HepG2 (cell line): ENCODE data around the gene SZRD1. TPM values are rescaled to one million over a fixed set of nuclear protein-coding genes. Genes with fewer than 3 reads are reported as not detected.
A peak's percentile ranks its signal among the peaks of the same experiment; 100 is the strongest.

Experiments
- AGO1 ChIP-seq: fragments of 200-400 bp; formaldehyde crosslinking; IDR thresholded peaks from 2 replicates; pipeline ENCODE4 v1.6.1; 2017; ENCODE audit warnings: mild to moderate bottlenecking, low read depth, low read length, moderate library complexity; ENCODE audit not compliant: poor library complexity, severe bottlenecking
- CENPT ChIP-seq: sonication (generic); formaldehyde crosslinking; IDR thresholded peaks from 2 replicates; pipeline ENCODE4 v1.8.0; 2022; ENCODE audit warnings: low read depth, mild to moderate bottlenecking, moderate library complexity, missing genetic modification reagents
- CENPX ChIP-seq: sonication (generic); formaldehyde crosslinking; IDR thresholded peaks from 2 replicates; pipeline ENCODE4 v1.9.0; 2021; ENCODE audit warnings: mild to moderate bottlenecking, missing genetic modification reagents, moderate library complexity
- ELK4 ChIP-seq: sonication (generic); formaldehyde crosslinking; IDR thresholded peaks from 2 replicates; pipeline ENCODE4 v1.9.0; 2021; ENCODE audit warnings: missing genetic modification reagents, borderline replicate concordance
- ETS1 ChIP-seq: sonication (generic); formaldehyde crosslinking; IDR thresholded peaks from 2 replicates; pipeline ENCODE4 v1.4.0; 2020; ENCODE audit warnings: missing genetic modification reagents
- FLYWCH1 ChIP-seq: sonication (generic); formaldehyde crosslinking; IDR thresholded peaks from 2 replicates; pipeline ENCODE4 v1.8.1; 2023; ENCODE audit warnings: mild to moderate bottlenecking, missing genetic modification reagents
- FOXO4 ChIP-seq: sonication (generic); formaldehyde crosslinking; conservative IDR thresholded peaks from 2 replicates; pipeline ENCODE4 v1.8.1; 2023; ENCODE audit warnings: missing genetic modification reagents
- KDM2A ChIP-seq: sonication (generic); formaldehyde crosslinking; IDR thresholded peaks from 2 replicates; pipeline ENCODE4 v1.4.0; 2020; ENCODE audit warnings: low read depth, missing genetic modification reagents, borderline replicate concordance
- KDM5B ChIP-seq: sonication (generic); formaldehyde crosslinking; IDR thresholded peaks from 2 replicates; pipeline ENCODE4 v1.4.0; 2020; ENCODE audit warnings: missing genetic modification reagents, mild to moderate bottlenecking, borderline replicate concordance
- KMT2A ChIP-seq: sonication (generic); formaldehyde crosslinking; IDR thresholded peaks from 2 replicates; pipeline ENCODE4 v1.4.0; 2020; ENCODE audit warnings: missing genetic modification reagents
- MED8 ChIP-seq: sonication (generic); formaldehyde crosslinking; IDR thresholded peaks from 2 replicates; pipeline ENCODE4 v1.8.1; 2023; ENCODE audit warnings: mild to moderate bottlenecking, missing genetic modification reagents; ENCODE audit not compliant: insufficient replicate concordance
- PPARG ChIP-seq: conservative IDR thresholded peaks from 2 replicates; pipeline ENCODE4 v1.6.1; 2016; ENCODE audit warnings: missing biosample characterization, missing genetic modification reagents
- RORA ChIP-seq: sonication (generic); formaldehyde crosslinking; IDR thresholded peaks from 2 replicates; pipeline ENCODE4 v1.5.0; 2020; ENCODE audit warnings: mild to moderate bottlenecking, missing genetic modification reagents, moderate library complexity
- SRSF9 ChIP-seq: fragments of 200-400 bp; formaldehyde crosslinking; IDR thresholded peaks from 2 replicates; pipeline ENCODE4 v1.6.1; 2018; ENCODE audit warnings: borderline replicate concordance, mild to moderate bottlenecking, low read depth, low read length; ENCODE audit not compliant: insufficient read depth, poor library complexity, severe bottlenecking
- ZBTB39 ChIP-seq: sonication (generic); formaldehyde crosslinking; IDR thresholded peaks from 2 replicates; pipeline ENCODE4 v1.5.0; 2020; ENCODE audit warnings: missing genetic modification reagents
- ZFP91 ChIP-seq: sonication (generic); formaldehyde crosslinking; IDR thresholded peaks from 2 replicates; pipeline ENCODE4 v1.9.0; 2022; ENCODE audit warnings: missing genetic modification reagents, mild to moderate bottlenecking, borderline replicate concordance
- ZFX ChIP-seq: sonication (generic); formaldehyde crosslinking; IDR thresholded peaks from 2 replicates; pipeline ENCODE4 v1.4.0; 2020; ENCODE audit warnings: mild to moderate bottlenecking, low read depth, missing genetic modification reagents, moderate library complexity
- ZNF3 ChIP-seq: IDR thresholded peaks from 2 replicates; pipeline ENCODE4 v1.7.0; 2017; ENCODE audit warnings: inconsistent platforms
- ZNF317 ChIP-seq: sonication (generic); formaldehyde crosslinking; IDR thresholded peaks from 2 replicates; pipeline ENCODE4 v1.5.0; 2020; ENCODE audit warnings: mild to moderate bottlenecking, missing genetic modification reagents
- ZNF343 ChIP-seq: sonication (generic); formaldehyde crosslinking; IDR thresholded peaks from 2 replicates; pipeline ENCODE4 v1.4.0; 2020; ENCODE audit warnings: mild to moderate bottlenecking, missing genetic modification reagents
- ZNF496 ChIP-seq: sonication (generic); formaldehyde crosslinking; IDR thresholded peaks from 2 replicates; pipeline ENCODE4 v1.8.1; 2023; ENCODE audit warnings: mild to moderate bottlenecking, moderate library complexity, missing genetic modification reagents; ENCODE audit not compliant: insufficient replicate concordance
- polyA plus RNA-seq, 8 experiments: library from polyadenylated mRNA; depleted of rRNA in 3 of 8; stranded (reverse) in 7 of 8; unstranded in 1 of 8; fragments of >200 nt; fragmentation: Illumina TruSeq in 4 of 8; extraction: Trizol in 4 of 8; gene quantifications; 2 replicates each; pipeline versions ENCODE4 v1.2.1 to v1.2.3, GENCODE V29; 2011 to 2016; ENCODE audit warnings: low read depth in 4 of 8, missing spikeins in 1 of 8, mixed read lengths in 1 of 8; ENCODE audit not compliant: insufficient read depth in 1 of 8
- total RNA-seq, 5 experiments: library from RNA; depleted of rRNA; stranded (reverse); fragments of >200 nt; fragmentation: Illumina TruSeq; extraction: Trizol; gene quantifications; 2 replicates each; pipeline ENCODE4 v1.2.3, GENCODE V29; 2016; ENCODE audit warnings: low read depth in 1 of 5

Gene SZRD1
- total and polyA plus RNA-seq, 2 of the 13 experiments (the other 11 are each of a cell fraction or from before 2014, with no cell fraction given) = 28.5 to 41.4 TPM

GRCh38 chr1:16351994-16352841 lies 14.8 kb upstream of the SZRD1 start, which contains the start of gene FBXO42 (continued):
- no peak for TF ChIP-seq ZBTB39
- peak; percentile 91; the same call in 1 of the 2 replicates for TF ChIP-seq ZNF343 (CRISPR knock-in tag)
- no peak for TF ChIP-seq SRSF9
- TF ChIP-seq ZFP91 (CRISPR knock-in tag) = peak; percentile 84
- TF ChIP-seq ZNF3 = no peak
- TF ChIP-seq ZFX = peak; percentile 96
- TF ChIP-seq MED8 (CRISPR knock-in tag) = no peak
- TF ChIP-seq ELK4 (CRISPR knock-in tag) = 0 out of 2 replicates have a peak, but pooled peaks have one; percentile 68
- TF ChIP-seq FLYWCH1 = no peak
- TF ChIP-seq ZNF317 = no peak
- peak; percentile 73; the same call in 1 of the 2 replicates for TF ChIP-seq KDM5B (CRISPR knock-in tag)
- TF ChIP-seq FOXO4 (CRISPR knock-in tag) = no peak
- TF ChIP-seq AGO1 = peak; percentile 61
- no peak for TF ChIP-seq ZNF496 (CRISPR knock-in tag)
- no peak for TF ChIP-seq CENPX
- no peak for TF ChIP-seq PPARG (CRISPR knock-in tag)
- TF ChIP-seq RORA = no peak
- peak; percentile 84 for TF ChIP-seq KMT2A (CRISPR knock-in tag)
- peak; percentile 70 for TF ChIP-seq KDM2A (CRISPR knock-in tag)
- TF ChIP-seq CENPT = no peak; the same call in 1 of the 2 replicates
- TF ChIP-seq ETS1 (CRISPR knock-in tag) = no peak; the same call in 1 of the 2 replicates
